Sigmoid colon (tissue), 7 donors: Measurements from ENCODE around the gene FYB1. TPM values are rescaled to one million over a fixed set of nuclear protein-coding genes. Genes with fewer than 3 reads are reported as not detected.

Experiments used
- DNase-seq: peaks from one replicate; pipeline ENCODE4 v3.0.0-alpha.2; 2019
- H3K27ac ChIP-seq, 4 donors: fragments of 200-600 bp; sonication (generic); one replicate each; pipeline ENCODE4 v1.5.1; 2016 to 2019; ENCODE audit warnings: mild to moderate bottlenecking in 1 of 4
- H3K27me3 ChIP-seq, 3 donors: fragments of 200-600 bp; sonication (generic); one replicate each; pipeline ENCODE4 v1.5.1; 2019; ENCODE audit warnings: mild to moderate bottlenecking in 1 of 3
- H3K36me3 ChIP-seq, 4 donors: fragments of 200-600 bp; sonication (generic); one replicate each; pipeline ENCODE4 v1.5.1; 2016 to 2019
- H3K4me1 ChIP-seq, 4 donors: fragments of 200-600 bp; sonication (generic); one replicate each; pipeline ENCODE4 v1.5.1; 2017 to 2019
- H3K4me3 ChIP-seq, 4 donors: fragments of 200-600 bp; sonication (generic); one replicate each; pipeline ENCODE4 v1.5.1; 2017 to 2019; ENCODE audit warnings: mild to moderate bottlenecking in 2 of 4, moderate library complexity in 1 of 4
- H3K9me3 ChIP-seq, 4 donors: fragments of 200-600 bp in 3 of 4; sonication (generic) in 3 of 4; one replicate each; pipeline versions ENCODE4 v1.5.1 to v1.6.1; 2013 to 2019
- CTCF ChIP-seq, 4 experiments: fragments of 450-650 bp in 3 of 4; fragments of 200-600 bp in 1 of 4; IDR thresholded peaks; one replicate each; pipeline ENCODE4 v1.5.1; 2016 to 2019; ENCODE audit warnings: antibody characterized with exemption in 4 of 4, mild to moderate bottlenecking in 3 of 4, moderate library complexity in 2 of 4
- EP300 ChIP-seq, 4 donors: sonication (generic); formaldehyde crosslinking; IDR thresholded peaks; one replicate each; pipeline ENCODE4 v1.6.1; 2017; ENCODE audit warnings: antibody characterized with exemption in 4 of 4
- POLR2A ChIP-seq, 2 donors: fragments of 450-650 bp; IDR thresholded peaks; one replicate each; pipeline ENCODE4 v1.6.1; 2016; ENCODE audit warnings: antibody characterized with exemption in 2 of 2, mild to moderate bottlenecking in 2 of 2, moderate library complexity in 2 of 2
- POLR2AphosphoS5 ChIP-seq, 4 donors: sonication (generic); formaldehyde crosslinking; IDR thresholded peaks; one replicate each; pipeline ENCODE4 v1.6.1; 2017; ENCODE audit warnings: antibody characterized with exemption in 4 of 4
- WGBS, 2 donors: extraction: QIAGEN DNeasy Blood & Tissue Kit; methylation state at CpG; one replicate each; pipeline ENCODE4 v1.1.7; 2013; 5-methylcytosine and 5-hydroxymethylcytosine counted together
- intact Hi-C: fragments of 100-400 bp; cut with DNase I; formaldehyde crosslinking; loops from one replicate; pipeline ENCODE4 v1.15.1; 2023
- polyA plus RNA-seq, 3 donors: library from polyadenylated mRNA; stranded (reverse); fragments of 200-250 nt; gene quantifications; one replicate each; pipeline ENCODE4 v1.2.3, GENCODE V29; 2013
- total RNA-seq, 4 donors: library from RNA; depleted of rRNA; stranded (reverse); fragments of >200 nt; gene quantifications; one replicate each; pipeline ENCODE4 v1.1.0, GENCODE V29; 2016
- donor health status: healthy with polysubstance abuse.
- donor health status: Bipolar disorder and iron deficiency.
- donor health status: healthy.

The FYB1 gene
- total and polyA plus RNA-seq, 7 donors, result 2.8 to 18.2 (median 11.1) TPM

GRCh38 chr5:39190311-39191102 is 28.9 kb downstream of the FYB1 start:
- no peaks in the 10 kb centered on the region for H3K4me1 ChIP-seq
- H3K9me3 ChIP-seq, result no peaks in the 10 kb centered on the region
- H3K27me3 ChIP-seq, result no peaks in the 10 kb centered on the region
- H3K4me3 ChIP-seq, result no peak overlapping the region
- WGBS, 2 donors, result 61 to 63% methylated on average over 4 of the region's 4 CpGs
- H3K36me3 ChIP-seq, result no peaks in the 10 kb centered on the region
- no peak overlapping the region for H3K27ac ChIP-seq
- TF ChIP-seq POLR2A (IDR thresholded peaks at IDR 0.05), result no peak
- no peak for TF ChIP-seq CTCF (IDR thresholded peaks at IDR 0.05)
- no peak for TF ChIP-seq EP300 (IDR thresholded peaks at IDR 0.05)
- no peak for TF ChIP-seq POLR2AphosphoS5 (IDR thresholded peaks at IDR 0.05)
- intact Hi-C loops, result no loop called here
- DNase-seq, result no peak

GRCh38 chr5:39189292-39189955 is 29.9 kb downstream of the FYB1 start:
- no peak for DNase-seq
- intact Hi-C loops, result no loop called here
- WGBS, 2 donors, result 51 to 66% methylated on average over 4 of the region's 4 CpGs

GRCh38 chr5:39187831-39188731 is 31.3 kb downstream of the FYB1 start:
- WGBS, 2 donors, result 68 to 78% methylated on average over 13 of the region's 13 CpGs

More at GRCh38 chr5:39189292-39189955, 29.9 kb downstream of the FYB1 start:
- Histone ChIP-seq H3K4me1 (no peaks in the 10 kb centered on the region), H3K9me3 (no peaks in the 10 kb centered on the region), H3K27me3 (no peaks in the 10 kb centered on the region), H3K27ac (no peak overlapping the region), H3K4me3 (no peak overlapping the region), H3K36me3 (no peaks in the 10 kb centered on the region)
- no peak for TF ChIP-seq POLR2A (IDR thresholded peaks at IDR 0.05)

GRCh38 chr5:39186722-39187539 is 32.4 kb downstream of the FYB1 start:
- 66 to 82% methylated on average over 7 of the region's 7 CpGs for WGBS, 2 donors
- Histone ChIP-seq H3K9me3 (no peaks in the 10 kb centered on the region), H3K27ac (no peak overlapping the region), H3K4me1 (no peaks in the 10 kb centered on the region), H3K36me3 (no peaks in the 10 kb centered on the region), H3K27me3 (no peaks in the 10 kb centered on the region), H3K4me3 (no peak overlapping the region)
- intact Hi-C loops, result no loop called here
- no peak for TF ChIP-seq CTCF (IDR thresholded peaks at IDR 0.05)
- no peak for TF ChIP-seq POLR2AphosphoS5 (IDR thresholded peaks at IDR 0.05)
- TF ChIP-seq POLR2A (IDR thresholded peaks at IDR 0.05), result no peak
- TF ChIP-seq EP300 (IDR thresholded peaks at IDR 0.05), result no peak
- DNase-seq, result no peak

More at GRCh38 chr5:39187831-39188731, 31.3 kb downstream of the FYB1 start:
- TF ChIP-seq POLR2A (IDR thresholded peaks at IDR 0.05), result no peak
- no peak for TF ChIP-seq CTCF (IDR thresholded peaks at IDR 0.05)
- no peaks in the 10 kb centered on the region for H3K9me3 ChIP-seq
- no peak for DNase-seq
- no peaks in the 10 kb centered on the region for H3K36me3 ChIP-seq
- H3K4me1 ChIP-seq, result no peaks in the 10 kb centered on the region
- H3K4me3 ChIP-seq, result no peak overlapping the region
- no peak overlapping the region for H3K27ac ChIP-seq
- intact Hi-C loops, result no loop called here
- H3K27me3 ChIP-seq, result no peaks in the 10 kb centered on the region
